ENCODE results near the gene PCSK2. TPM values are rescaled to one million over a fixed set of nuclear protein-coding genes. Genes with fewer than 3 reads are reported as not detected.
A peak's percentile ranks its signal among the peaks of the same experiment; 100 is the strongest.

PCSK2 gene
- total RNA-seq, 1 donor from 2014 or later: 46.4 TPM

DNA sequence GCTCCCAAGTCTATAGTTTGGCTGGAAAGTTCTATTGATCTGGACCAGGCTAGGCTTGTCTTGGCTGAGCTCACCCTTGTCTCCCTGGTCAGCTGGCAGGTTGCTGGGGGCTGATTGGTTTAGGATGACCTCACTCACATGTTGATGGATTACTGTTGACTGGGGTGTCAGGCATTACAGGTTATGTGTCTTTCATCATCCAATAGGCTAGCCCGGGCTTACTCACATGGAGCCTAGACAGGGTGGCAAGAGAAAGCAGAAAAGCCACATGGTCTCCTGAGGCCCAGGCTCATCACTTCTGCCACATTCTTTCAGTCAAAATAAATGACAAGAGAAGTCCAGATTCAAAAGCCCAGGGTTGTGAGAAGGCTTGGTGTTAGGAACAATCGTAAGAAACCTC, 200.8 kb downstream of the PCSK2 start:
- H3K9me3 Mint-ChIP-seq: no peaks in the 10 kb centered on the region
- TF ChIP-seq, protein P1, sequence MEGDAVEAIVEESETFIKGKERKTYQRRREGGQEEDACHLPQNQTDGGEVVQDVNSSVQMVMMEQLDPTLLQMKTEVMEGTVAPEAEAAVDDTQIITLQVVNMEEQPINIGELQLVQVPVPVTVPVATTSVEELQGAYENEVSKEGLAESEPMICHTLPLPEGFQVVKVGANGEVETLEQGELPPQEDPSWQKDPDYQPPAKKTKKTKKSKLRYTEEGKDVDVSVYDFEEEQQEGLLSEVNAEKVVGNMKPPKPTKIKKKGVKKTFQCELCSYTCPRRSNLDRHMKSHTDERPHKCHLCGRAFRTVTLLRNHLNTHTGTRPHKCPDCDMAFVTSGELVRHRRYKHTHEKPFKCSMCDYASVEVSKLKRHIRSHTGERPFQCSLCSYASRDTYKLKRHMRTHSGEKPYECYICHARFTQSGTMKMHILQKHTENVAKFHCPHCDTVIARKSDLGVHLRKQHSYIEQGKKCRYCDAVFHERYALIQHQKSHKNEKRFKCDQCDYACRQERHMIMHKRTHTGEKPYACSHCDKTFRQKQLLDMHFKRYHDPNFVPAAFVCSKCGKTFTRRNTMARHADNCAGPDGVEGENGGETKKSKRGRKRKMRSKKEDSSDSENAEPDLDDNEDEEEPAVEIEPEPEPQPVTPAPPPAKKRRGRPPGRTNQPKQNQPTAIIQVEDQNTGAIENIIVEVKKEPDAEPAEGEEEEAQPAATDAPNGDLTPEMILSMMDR (conservative IDR thresholded peaks at IDR 0.05): no peak
- peaks cover 17% of the 10 kb centered on the region for H3K4me1 Mint-ChIP-seq (ENCODE audit: unreplicated experiment)
- peaks cover 5% of the 10 kb centered on the region for H3K27me3 Mint-ChIP-seq
- H3K36me3 Mint-ChIP-seq: no peaks in the 10 kb centered on the region
- H3K4me3 Mint-ChIP-seq: no peak overlapping the region
- H3K27ac Mint-ChIP-seq: peak overlapping the region; percentile 26
- DNase-seq (ENCODE audit: extremely low spot score, unreplicated experiment): no peak

DNA sequence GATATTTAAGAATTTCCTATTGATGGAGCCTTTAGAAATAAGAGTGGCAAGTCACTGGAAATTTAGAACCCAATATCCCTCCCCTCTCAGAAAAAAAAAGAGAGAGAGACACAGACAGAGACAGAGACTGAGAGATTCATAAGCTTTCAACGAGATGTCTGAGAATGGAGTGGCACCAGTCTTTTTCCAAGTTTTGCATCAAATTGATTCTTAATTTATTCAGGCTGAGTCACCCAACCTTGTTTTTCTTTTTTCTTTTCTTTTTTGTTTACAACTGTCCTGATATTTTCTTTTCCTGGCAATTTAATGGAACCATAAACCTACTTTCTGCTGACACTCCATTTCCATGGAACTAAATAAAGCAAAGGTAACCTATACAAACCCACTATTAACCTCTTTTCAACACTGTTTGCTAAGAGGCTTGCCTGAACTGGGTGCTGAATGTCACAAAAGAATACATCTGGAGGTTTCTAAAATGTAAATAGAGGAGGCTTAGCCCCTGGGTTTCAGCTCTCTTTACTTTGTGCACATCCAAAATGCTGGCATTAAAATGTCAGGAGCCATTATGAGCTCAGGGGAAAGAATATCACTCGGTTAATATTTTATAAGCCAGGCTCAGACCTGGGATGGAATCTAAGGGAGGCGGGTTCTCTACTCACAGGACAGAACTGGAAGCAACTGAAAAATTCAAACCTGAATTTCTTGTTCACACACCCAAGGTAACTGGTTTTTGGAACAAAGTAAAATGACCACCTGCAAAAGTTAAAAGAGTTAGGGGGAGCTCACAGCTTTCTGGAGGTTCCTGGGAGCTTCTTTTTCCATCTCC, 203.5 kb downstream of the PCSK2 start:
- Mint-ChIP-seq H3K27ac (peak overlapping the region; percentile 83), H3K27me3 (peaks cover 19% of the 10 kb centered on the region), H3K4me3 (peak overlapping the region; percentile 49), H3K9me3 (no peaks in the 10 kb centered on the region), H3K36me3 (no peaks in the 10 kb centered on the region), H3K4me1 (ENCODE audit: unreplicated experiment) (peaks cover 17% of the 10 kb centered on the region)
- no peak for DNase-seq (ENCODE audit: extremely low spot score, unreplicated experiment)
- TF ChIP-seq, protein P1 (conservative IDR thresholded peaks at IDR 0.05): no peak

GRCh38 chr20:17431621-17432364, 205.0 kb downstream of the PCSK2 start:
- no peaks in the 10 kb centered on the region for H3K9me3 Mint-ChIP-seq
- peaks cover 21% of the 10 kb centered on the region for H3K27me3 Mint-ChIP-seq
- peaks cover 17% of the 10 kb centered on the region for H3K4me1 Mint-ChIP-seq (ENCODE audit: unreplicated experiment)

GRCh38 chr20:17436664-17437063, 209.8 kb downstream of the PCSK2 start:
- Mint-ChIP-seq H3K36me3 (no peaks in the 10 kb centered on the region), H3K4me1 (ENCODE audit: unreplicated experiment) (peaks cover 6% of the 10 kb centered on the region), H3K27ac (no peak overlapping the region), H3K9me3 (no peaks in the 10 kb centered on the region), H3K27me3 (peaks cover 24% of the 10 kb centered on the region), H3K4me3 (no peak overlapping the region)
- no peak for DNase-seq (ENCODE audit: extremely low spot score, unreplicated experiment)
- TF ChIP-seq, protein P1 (conservative IDR thresholded peaks at IDR 0.05): no peak

More at GRCh38 chr20:17431621-17432364, 205.0 kb downstream of the PCSK2 start:
- no peak overlapping the region for H3K27ac Mint-ChIP-seq
- H3K36me3 Mint-ChIP-seq: no peaks in the 10 kb centered on the region
- DNase-seq (ENCODE audit: extremely low spot score, unreplicated experiment): no peak
- no peak overlapping the region for H3K4me3 Mint-ChIP-seq
- TF ChIP-seq, protein P1 (conservative IDR thresholded peaks at IDR 0.05): peak; percentile 97

GRCh38 chr20:17437251-17437650, 210.4 kb downstream of the PCSK2 start:
- Mint-ChIP-seq H3K4me1 (ENCODE audit: unreplicated experiment) (peaks cover under 1% of the 10 kb centered on the region), H3K27me3 (peaks cover 19% of the 10 kb centered on the region), H3K4me3 (no peak overlapping the region), H3K9me3 (no peaks in the 10 kb centered on the region), H3K36me3 (no peaks in the 10 kb centered on the region), H3K27ac (no peak overlapping the region)
- TF ChIP-seq, protein P1 (conservative IDR thresholded peaks at IDR 0.05): no peak
- DNase-seq (ENCODE audit: extremely low spot score, unreplicated experiment): no peak
